Lower leg skin (tissue), 4 donors: ENCODE results near the gene TLE5. TPM values are rescaled to one million over a fixed set of nuclear protein-coding genes. Genes with fewer than 3 reads are reported as not detected.

Experiments used
- DNase-seq, 2 donors: peaks; one replicate each; pipeline ENCODE4 v3.0.0-alpha.2; 2019; ENCODE audit warnings: low spot score in 2 of 2
- H3K4me3 ChIP-seq: fragments of 200-600 bp; sonication (generic); 2 replicates; pipeline ENCODE4 v1.5.1; 2017; ENCODE audit warnings: mild to moderate bottlenecking, low read depth; ENCODE audit not compliant: poor library complexity, severe bottlenecking
- POLR2A ChIP-seq, 2 donors: fragments of 450-650 bp; IDR thresholded peaks; one replicate each; pipeline ENCODE4 v1.6.1; 2016 to 2017; ENCODE audit warnings: antibody characterized with exemption in 2 of 2, mild to moderate bottlenecking in 1 of 2, moderate library complexity in 1 of 2
- WGBS, 2 donors: methylation state at CpG; one replicate each; pipeline ENCODE4 v1.1.5; 2018; 5-methylcytosine and 5-hydroxymethylcytosine counted together
- intact Hi-C: fragments of 100-400 bp; cut with DNase I; formaldehyde crosslinking; loops from one replicate; pipeline ENCODE4 v1.15.0; 2023; ENCODE audit warnings: low total_unique reads
- total RNA-seq, 4 donors: library from RNA; depleted of rRNA; stranded (reverse); fragments of >200 nt; gene quantifications; one replicate each; pipeline ENCODE4 v1.1.0, GENCODE V29; 2016
- TF ChIP-seq, protein P1 (sequence below), 3 donors: fragments of 450-650 bp; IDR thresholded peaks; one replicate each; pipeline ENCODE4 v1.5.1; 2016; ENCODE audit warnings: antibody characterized with exemption in 3 of 3, mild to moderate bottlenecking in 3 of 3, moderate library complexity in 2 of 3

The TLE5 gene
- total RNA-seq, 4 donors from 2014 or later = 329 to 533 (median 387) TPM

DNA sequence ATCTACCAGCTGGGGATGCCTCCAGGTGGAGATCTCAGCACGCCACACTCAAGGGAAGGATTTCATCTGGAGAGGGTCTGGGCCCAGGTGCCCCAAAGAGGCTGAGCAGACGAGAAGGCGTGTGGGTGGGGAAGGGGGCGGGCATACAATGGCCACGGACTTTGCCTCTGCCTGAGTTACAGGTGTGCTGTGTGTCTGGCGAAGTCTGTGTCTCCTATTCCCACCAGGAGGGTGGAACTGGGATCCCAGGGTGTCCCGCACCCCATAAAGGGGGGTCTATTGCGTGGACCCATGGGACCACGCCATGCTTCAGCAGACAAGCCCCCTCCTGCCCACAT lies 36.8 kb downstream of the TLE5 start:
- whole genome bisulfite sequencing, 2 donors = 83% methylated on average over 9 of the region's 9 CpGs
- TF ChIP-seq, protein P1, sequence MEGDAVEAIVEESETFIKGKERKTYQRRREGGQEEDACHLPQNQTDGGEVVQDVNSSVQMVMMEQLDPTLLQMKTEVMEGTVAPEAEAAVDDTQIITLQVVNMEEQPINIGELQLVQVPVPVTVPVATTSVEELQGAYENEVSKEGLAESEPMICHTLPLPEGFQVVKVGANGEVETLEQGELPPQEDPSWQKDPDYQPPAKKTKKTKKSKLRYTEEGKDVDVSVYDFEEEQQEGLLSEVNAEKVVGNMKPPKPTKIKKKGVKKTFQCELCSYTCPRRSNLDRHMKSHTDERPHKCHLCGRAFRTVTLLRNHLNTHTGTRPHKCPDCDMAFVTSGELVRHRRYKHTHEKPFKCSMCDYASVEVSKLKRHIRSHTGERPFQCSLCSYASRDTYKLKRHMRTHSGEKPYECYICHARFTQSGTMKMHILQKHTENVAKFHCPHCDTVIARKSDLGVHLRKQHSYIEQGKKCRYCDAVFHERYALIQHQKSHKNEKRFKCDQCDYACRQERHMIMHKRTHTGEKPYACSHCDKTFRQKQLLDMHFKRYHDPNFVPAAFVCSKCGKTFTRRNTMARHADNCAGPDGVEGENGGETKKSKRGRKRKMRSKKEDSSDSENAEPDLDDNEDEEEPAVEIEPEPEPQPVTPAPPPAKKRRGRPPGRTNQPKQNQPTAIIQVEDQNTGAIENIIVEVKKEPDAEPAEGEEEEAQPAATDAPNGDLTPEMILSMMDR (IDR thresholded peaks at IDR 0.05) = no peak
- TF ChIP-seq POLR2A (IDR thresholded peaks at IDR 0.05) = no peak
- DNase-seq = no peak
- H3K4me3 ChIP-seq = no peak overlapping the region
- intact Hi-C loops = no loop called here

DNA sequence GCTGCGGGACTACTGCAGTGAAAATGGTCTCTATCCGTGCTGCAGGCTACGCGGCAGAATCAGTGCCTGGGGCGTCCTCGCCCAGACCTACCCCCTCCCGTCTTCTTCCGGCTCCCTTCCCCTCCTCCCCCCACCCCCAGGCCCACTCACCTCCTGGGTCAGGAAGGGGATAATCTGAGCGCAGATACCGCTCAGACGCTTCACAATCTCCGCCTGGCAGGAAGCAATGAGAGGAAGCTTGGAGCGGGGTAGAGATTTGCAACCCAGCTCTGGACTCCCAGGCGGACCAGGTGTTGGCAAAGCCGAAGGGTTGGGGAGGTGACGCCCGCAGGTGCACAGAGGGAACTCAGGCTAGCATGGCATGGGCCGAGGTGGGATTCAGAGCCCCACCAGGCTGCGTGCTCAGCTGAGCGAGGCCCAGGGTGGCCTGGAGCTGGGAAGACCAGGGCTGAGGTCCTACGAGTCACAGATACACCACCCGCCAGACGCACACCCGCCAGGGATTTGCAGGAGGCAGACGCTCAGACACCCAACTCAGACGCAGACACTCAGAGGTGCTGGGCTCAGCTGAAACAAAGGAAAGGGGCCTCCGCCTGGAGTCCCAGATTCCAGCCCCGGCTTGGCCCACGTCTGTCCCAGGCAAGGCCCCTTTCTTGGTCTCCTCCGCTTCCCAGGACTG lies 37.3 kb downstream of the TLE5 start:
- 76% methylated on average over 21 to 30 of the region's 30 CpGs for WGBS, 2 donors
- no peak overlapping the region for H3K4me3 ChIP-seq
- no peak for DNase-seq
- intact Hi-C loops = no loop called here
- no peak for TF ChIP-seq POLR2A (IDR thresholded peaks at IDR 0.05)
- TF ChIP-seq, protein P1 (IDR thresholded peaks at IDR 0.05) = no peak

DNA sequence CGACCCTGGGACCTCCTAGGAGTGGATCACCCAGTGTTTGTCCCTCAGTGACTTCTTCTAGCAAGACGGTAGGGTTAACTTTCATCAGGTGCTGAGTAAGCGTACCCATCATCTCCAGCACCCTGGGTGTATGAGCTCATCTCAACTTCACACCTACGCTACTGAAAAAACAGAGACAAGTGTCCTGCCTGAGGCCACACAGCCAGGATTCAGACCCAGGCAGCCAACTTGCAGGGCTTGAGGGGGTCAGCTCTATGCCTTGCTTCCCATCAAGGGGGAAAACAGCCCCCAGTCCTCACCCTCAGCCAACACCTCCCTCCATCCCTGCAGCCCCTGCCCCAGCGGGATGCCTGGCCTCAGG lies 37.8 kb downstream of the TLE5 start:
- intact Hi-C loops = no loop called here
- TF ChIP-seq, protein P1 (IDR thresholded peaks at IDR 0.05) = no peak
- no peak for TF ChIP-seq POLR2A (IDR thresholded peaks at IDR 0.05)
- H3K4me3 ChIP-seq = no peak overlapping the region
- no peak for DNase-seq
- 75 to 76% methylated on average over 5 of the region's 5 CpGs for WGBS, 2 donors

DNA sequence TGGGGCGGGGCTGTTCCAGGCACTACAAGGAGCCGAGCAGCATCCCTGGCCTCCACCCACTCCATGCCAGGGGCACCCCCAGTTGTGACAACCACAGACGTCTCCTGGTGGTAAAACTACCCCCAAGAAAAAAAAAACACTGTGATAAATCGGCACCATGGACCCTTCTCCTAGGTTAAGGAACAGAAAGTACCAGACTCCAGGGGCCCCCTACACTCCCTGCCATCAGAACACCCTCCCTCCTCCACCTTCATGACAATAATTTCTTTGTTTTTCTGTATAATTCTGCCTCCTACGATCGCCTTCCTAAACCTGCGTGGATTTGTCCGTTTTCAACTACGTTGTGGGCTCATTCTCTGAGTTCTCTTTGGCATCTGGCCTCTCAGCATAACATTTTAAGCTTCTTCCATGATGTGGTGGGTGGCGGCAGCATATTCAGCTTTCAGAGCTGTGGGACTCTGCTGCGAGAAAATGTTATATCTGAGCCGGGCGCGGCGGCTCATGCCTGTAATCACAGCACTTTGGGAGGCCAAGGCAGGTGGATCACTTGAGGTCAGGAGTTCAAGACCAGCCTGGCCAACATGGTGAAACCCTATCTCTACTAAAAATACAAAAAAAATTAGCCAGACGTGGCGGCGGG lies 41.9 kb downstream of the TLE5 start:
- WGBS, 2 donors = 74 to 79% methylated on average over 18 of the region's 18 CpGs
- H3K4me3 ChIP-seq = no peak overlapping the region
- intact Hi-C loops = no loop called here
- DNase-seq = no peak
- TF ChIP-seq, protein P1 (IDR thresholded peaks at IDR 0.05) = no peak
- TF ChIP-seq POLR2A (IDR thresholded peaks at IDR 0.05) = no peak

DNA sequence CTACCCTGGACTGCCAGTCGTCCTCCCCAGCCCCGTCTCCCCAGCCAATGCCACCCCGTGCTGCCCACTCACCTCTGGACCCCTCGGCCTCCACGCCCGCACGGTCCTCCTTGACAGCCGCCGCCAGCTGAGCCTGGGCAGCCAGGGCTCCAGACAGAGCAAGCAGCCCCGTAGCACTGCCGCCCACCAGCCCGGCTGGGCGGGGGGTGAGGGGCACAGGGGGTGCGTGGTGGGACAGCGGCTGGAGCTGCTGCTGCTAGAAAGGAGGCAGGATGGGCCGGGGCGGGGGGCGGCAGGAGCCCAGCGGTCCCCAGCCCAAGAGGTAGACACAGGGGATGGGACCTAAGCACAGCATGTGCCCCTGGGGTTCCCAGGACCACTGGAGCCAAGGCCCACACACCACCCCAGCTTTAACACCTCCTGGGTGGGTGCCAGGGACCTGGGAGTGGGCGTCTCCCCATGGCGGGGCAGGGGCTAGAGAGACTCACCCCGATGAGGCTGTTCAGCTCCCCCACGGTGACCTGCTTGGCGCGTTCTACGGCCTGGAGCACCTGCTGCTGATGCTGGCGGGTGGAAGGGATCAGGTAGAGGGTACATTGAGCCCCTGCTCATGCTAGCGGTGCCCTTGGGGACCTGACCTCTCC lies 43.0 kb downstream of the TLE5 start:
- intact Hi-C loops = no loop called here
- no peak for DNase-seq
- 93 to 95% methylated on average over 28 of the region's 28 CpGs for WGBS, 2 donors

More for the DNA sequence above, 43.0 kb downstream of the TLE5 start:
- TF ChIP-seq POLR2A (IDR thresholded peaks at IDR 0.05) = no peak
- TF ChIP-seq, protein P1 (IDR thresholded peaks at IDR 0.05) = no peak
- H3K4me3 ChIP-seq = no peak overlapping the region
